Measurements from ENCODE around the gene SRSF3. TPM values are rescaled to one million over a fixed set of nuclear protein-coding genes. Genes with fewer than 3 reads are reported as not detected.

The SRSF3 gene
- total RNA-seq, 1 donor from 2014 or later: 209 TPM

DNA sequence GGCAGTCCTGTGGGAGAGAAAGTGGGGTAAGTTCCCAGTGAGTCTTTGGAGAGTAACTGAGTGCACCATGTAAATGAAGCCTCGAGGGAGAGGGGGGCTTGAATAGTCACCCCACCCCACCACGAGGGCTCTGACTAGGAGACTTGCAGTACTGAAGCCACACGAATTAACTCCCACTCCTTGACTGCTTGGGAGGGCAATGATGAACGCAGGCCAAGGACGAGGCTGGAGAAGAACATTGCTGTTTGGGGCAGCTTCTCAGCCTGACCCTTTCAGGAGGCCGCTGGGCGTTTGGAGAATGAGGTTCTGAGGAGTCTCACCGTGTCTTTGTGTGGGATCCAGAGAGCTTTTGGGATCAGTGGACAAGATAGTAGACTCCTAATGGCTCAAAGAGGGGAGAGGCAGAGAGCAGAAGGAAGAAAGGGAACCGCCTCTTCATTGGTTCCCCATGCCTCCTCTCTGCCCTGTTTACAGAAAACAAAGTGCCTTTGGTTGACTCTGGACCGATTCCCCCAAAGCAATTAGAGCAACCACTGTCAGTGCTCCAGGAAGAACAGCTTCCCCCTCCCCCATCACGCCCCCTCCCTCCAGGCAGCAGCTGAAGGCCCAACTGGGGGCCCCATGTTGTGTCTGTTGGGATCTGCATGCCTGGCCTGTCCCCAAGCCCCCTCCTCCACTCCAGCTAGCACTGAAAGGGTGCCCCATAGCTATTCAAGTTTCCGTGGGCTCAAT lies 42.7 kb downstream of the SRSF3 start:
- no peak for DNase-seq (ENCODE audit: extremely low spot score, unreplicated experiment)
- Mint-ChIP-seq H3K4me1 (ENCODE audit: unreplicated experiment) (peaks cover 23% of the 10 kb centered on the region), H3K27me3 (ENCODE audit: unreplicated experiment) (peaks cover 2% of the 10 kb centered on the region), H3K36me3 (ENCODE audit: unreplicated experiment) (no peaks in the 10 kb centered on the region), H3K4me3 (ENCODE audit: unreplicated experiment) (no peak overlapping the region), H3K9me3 (ENCODE audit: unreplicated experiment) (no peaks in the 10 kb centered on the region), H3K27ac (ENCODE audit: unreplicated experiment) (no peak overlapping the region)
- TF ChIP-seq CTCF (IDR thresholded peaks at IDR 0.05): no peak

DNA sequence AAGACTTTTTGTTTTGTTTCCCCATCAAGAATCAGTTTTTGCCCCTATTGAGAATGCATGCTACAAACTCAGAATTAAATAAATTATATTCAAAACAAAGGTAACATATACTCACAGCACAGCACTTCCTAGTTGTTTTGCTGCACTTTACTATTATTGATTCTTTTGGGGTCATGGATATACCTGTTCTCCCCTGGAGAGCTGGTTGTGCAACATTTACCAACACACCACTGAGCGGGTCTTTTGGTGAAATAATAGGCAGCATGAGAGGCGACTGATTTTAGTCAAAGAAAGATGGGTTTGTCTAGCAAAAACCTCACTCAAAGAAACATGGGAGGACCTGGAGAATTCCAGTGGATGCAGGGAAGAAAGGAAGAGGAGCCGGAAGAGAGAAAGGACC lies 44.4 kb downstream of the SRSF3 start:
- DNase-seq (ENCODE audit: extremely low spot score, unreplicated experiment): no peak
- Mint-ChIP-seq H3K27ac (ENCODE audit: unreplicated experiment) (no peak overlapping the region), H3K27me3 (ENCODE audit: unreplicated experiment) (peaks cover 2% of the 10 kb centered on the region), H3K4me1 (ENCODE audit: unreplicated experiment) (peaks cover 28% of the 10 kb centered on the region), H3K36me3 (ENCODE audit: unreplicated experiment) (no peaks in the 10 kb centered on the region), H3K9me3 (ENCODE audit: unreplicated experiment) (no peaks in the 10 kb centered on the region), H3K4me3 (ENCODE audit: unreplicated experiment) (no peak overlapping the region)
- TF ChIP-seq CTCF (IDR thresholded peaks at IDR 0.05): no peak

DNA sequence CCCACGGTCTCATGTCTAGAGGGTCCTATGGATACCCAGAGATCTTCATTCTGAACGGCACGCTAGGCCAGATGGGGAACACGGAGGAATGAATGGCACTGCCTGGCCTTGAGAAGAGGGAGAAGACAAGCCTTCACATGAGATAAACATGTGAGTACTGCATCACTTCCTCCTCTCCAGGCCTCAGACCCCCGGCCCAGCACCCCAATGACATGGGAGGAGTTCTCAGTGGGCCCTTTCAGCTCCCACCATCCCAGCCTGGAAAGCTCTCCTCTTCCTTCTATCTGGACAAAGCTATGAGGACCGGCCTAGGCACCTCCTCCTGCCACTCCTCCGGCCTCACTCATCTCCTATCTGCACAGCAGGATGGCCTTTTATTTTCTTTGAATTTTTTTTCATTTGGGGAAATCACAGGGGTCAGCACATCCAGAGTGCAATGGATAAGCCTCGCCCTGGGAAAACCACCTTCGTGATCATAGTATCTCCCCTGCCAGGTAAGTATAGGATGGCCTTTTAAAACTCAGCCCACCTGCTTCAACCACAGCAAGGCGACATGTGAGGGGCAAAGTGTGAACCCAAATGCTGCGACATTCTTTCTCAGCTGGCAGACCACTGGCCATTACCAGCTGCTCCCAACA lies 45.1 kb downstream of the SRSF3 start:
- H3K4me3 Mint-ChIP-seq (ENCODE audit: unreplicated experiment): no peak overlapping the region
- TF ChIP-seq CTCF (IDR thresholded peaks at IDR 0.05): no peak
- H3K27me3 Mint-ChIP-seq (ENCODE audit: unreplicated experiment): peaks cover 2% of the 10 kb centered on the region
- no peaks in the 10 kb centered on the region for H3K36me3 Mint-ChIP-seq (ENCODE audit: unreplicated experiment)
- peaks cover 24% of the 10 kb centered on the region for H3K4me1 Mint-ChIP-seq (ENCODE audit: unreplicated experiment)
- no peak overlapping the region for H3K27ac Mint-ChIP-seq (ENCODE audit: unreplicated experiment)
- no peak for DNase-seq (ENCODE audit: extremely low spot score, unreplicated experiment)
- H3K9me3 Mint-ChIP-seq (ENCODE audit: unreplicated experiment): no peaks in the 10 kb centered on the region

- no peak for DNase-seq (ENCODE audit: extremely low spot score, unreplicated experiment)
- no peak overlapping the region for H3K4me3 Mint-ChIP-seq (ENCODE audit: unreplicated experiment)
- H3K27ac Mint-ChIP-seq (ENCODE audit: unreplicated experiment): no peak overlapping the region
- H3K27me3 Mint-ChIP-seq (ENCODE audit: unreplicated experiment): no peaks in the 10 kb centered on the region
- H3K9me3 Mint-ChIP-seq (ENCODE audit: unreplicated experiment): no peaks in the 10 kb centered on the region
- H3K36me3 Mint-ChIP-seq (ENCODE audit: unreplicated experiment): no peaks in the 10 kb centered on the region
- TF ChIP-seq CTCF (IDR thresholded peaks at IDR 0.05): no peak
- H3K4me1 Mint-ChIP-seq (ENCODE audit: unreplicated experiment): peaks cover 21% of the 10 kb centered on the region
Observed at GRCh38 chr6:36641543-36641942, 47.4 kb downstream of the SRSF3 start.

Measured in osteocyte (in vitro differentiated cells).